ENCODE results near the gene EFCAB6.

EFCAB6 gene

DNA sequence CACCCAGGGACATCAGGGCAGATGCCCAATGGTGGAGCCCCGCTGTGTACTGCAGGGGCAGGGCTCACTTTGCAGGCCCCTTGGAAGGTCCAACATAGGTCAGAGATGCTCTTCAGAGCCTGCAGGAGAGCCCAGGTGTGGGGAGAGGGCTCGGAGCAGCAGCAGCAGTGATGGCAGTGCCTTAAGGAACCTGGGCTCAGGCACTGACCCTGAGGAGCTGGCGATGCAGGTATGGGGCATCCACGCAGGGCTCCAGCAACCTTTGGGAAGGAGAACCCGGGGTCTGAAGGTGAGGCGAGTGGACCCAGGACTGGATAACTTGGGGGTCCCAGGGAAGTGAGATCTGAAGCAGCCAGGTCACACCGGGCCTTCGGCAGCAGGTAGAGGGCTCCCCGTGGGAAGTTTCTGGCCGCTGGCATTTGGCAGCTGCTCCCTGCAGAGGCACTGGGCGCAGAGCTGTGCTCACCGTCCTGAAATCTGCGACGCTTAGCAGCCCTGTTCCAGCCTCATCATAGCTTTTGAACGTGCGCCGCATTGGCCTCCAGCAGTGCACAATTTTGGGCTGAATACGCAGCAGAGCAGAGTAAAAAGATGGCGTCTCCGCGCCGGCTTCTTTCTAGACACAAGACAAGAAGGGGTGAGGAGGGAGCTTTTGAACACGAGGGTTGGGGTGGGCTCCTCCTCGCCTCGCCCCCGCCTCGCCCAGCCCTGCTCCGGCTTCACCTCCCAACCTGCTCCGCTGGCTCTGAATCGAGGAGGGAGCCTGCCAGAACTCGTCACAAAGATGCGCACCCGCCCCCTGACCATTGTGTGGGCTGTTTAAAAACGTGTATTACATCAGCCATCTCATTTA, 281.5 kb downstream of the EFCAB6 start:
- DNase-seq (ENCODE audit: low spot score), result no peak

DNA sequence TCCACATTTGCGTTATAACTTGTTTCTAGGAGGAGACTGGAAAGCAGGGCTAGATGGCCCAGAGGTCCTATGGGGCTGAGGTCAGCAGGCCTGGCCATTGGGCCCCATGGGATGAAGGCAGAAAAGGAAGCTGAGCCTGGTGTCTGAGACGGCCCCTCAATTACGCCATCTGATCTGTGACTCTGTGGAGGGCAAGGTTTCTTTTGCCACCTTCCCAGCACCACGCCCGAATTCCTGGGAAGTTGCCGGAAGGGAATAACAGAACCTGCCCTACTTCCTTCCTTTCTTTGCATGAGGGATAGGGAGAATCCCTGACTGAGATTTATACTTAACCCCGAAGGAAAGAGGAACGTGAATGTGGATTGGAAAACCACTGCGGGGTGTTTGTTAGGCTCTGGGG, 282.2 kb downstream of the EFCAB6 start:
- no peak for DNase-seq (ENCODE audit: low spot score)

DNA sequence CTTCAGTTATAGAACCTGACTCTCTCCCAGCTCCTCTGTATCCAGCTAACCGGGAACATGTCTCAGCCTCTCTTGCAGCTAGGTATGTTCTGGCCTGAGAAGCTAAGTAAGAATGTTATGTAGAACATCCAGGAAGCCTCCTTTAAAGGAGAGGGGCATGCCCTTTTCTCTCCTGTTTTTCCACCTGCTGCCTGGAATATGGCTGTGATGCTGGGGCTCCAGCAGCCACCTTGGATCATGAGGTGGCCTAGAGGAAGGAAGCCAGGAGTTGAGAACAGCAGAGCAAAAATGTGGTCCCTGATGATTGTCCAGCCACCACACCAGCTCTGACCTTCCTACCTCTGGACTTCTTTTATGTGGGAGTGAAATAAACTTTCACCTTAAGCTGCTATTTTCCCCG, 282.6 kb downstream of the EFCAB6 start:
- no peak for DNase-seq (ENCODE audit: low spot score)

GRCh38 chr22:43528601-43529360, 283.3 kb downstream of the EFCAB6 start:
- no peak for DNase-seq (ENCODE audit: low spot score)

GRCh38 chr22:43526946-43527345, 285.2 kb downstream of the EFCAB6 start:
- DNase-seq (ENCODE audit: low spot score), result no peak

- DNase-seq (ENCODE audit: low spot score), result no peak
Measured at GRCh38 chr22:43526117-43526655, 285.9 kb downstream of the EFCAB6 start.

GRCh38 chr22:43521716-43522115, 290.4 kb downstream of the EFCAB6 start:
- DNase-seq (ENCODE audit: low spot score), result no peak

DNA sequence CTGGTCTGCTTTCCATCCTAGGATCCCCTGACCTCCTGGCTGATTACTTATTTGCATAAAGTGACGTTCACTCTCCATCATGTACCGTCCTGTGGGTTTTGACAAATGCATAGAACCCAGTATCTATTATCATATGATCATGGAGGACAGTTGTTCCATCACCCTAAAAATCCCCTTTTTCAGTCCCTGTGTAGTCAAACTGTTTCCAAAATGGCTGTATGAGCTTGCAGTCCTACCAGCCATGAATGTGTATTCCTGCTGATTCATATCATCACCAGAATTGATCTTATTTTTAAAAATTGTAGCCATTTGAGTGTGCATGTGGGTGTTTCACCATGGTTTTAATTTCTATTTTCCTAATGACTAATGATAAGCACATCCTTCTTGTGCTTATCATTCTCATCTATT, 291.5 kb downstream of the EFCAB6 start:
- no peak for DNase-seq (ENCODE audit: low spot score)

DNA sequence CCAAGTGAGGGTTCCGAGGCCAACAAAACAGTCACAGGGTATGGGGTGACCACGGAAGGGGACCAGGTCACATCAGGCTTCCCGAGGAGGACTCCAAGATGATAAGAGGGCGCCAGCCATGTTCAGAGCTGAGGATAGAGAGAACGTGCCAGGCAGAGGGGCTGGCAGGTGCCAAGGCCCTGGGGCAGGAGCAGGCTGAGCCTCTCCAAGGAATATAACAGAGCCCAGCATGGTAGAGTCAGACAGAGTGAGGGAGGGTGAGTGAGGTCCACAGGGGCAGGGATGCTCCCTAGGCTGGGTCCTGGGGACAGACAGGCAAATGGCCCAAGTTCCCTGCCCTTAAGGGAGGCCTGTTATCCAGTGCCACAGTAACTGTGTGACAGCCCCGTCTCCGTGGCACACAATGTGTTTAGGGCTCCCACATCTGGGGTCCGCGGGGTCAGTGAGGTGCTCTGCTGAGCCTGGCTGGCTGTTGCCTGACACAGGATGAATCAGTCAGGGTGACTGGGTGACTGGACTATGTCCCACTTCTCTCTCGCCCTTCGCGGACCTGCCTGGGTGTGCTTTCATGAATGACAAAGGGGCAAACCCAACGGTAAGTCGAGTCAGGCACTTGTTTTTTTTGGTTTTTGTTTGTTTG, 295.0 kb downstream of the EFCAB6 start:
- no peak for DNase-seq (ENCODE audit: low spot score)

DNA sequence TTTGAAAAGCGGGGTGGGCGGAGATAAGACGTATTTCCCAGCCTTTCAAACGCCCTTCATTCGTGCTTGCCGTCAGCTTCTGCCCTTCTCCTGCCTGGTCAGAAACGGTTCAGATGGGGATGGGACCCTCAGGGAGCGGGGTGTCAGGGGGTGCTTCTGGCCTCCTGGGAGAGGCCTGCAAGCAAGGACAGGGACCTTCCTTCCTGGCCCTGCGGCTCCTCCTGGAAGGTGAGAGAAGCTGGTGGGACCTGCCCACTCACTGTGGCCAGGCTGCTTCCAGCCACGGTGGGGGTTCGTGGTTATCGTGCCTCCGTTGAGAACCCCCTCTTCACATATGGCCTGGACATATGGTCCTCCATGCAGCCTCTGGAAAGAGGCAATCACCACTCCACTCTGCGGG, 295.7 kb downstream of the EFCAB6 start:
- no peak for DNase-seq (ENCODE audit: low spot score)

DNA sequence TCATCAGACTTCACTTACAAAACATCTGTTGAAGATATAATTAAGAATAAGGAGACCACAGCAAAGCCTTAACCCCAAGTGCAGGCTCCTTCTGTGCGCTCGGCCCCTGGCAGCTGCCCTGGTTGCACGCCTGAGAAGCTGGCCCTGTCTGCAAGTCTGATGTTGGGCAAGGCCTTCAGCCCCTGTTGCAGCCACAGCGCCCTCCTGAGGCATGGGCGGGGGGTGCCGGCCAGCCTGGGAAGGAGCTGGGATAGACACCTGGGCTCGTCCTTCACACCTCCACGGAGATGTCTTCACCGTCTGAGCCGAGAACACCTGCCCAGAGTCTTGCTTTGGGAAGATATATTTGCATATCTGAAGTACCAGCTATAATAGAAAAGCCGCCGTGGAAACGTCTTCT, 296.2 kb downstream of the EFCAB6 start:
- DNase-seq (ENCODE audit: low spot score), result no peak

DNA sequence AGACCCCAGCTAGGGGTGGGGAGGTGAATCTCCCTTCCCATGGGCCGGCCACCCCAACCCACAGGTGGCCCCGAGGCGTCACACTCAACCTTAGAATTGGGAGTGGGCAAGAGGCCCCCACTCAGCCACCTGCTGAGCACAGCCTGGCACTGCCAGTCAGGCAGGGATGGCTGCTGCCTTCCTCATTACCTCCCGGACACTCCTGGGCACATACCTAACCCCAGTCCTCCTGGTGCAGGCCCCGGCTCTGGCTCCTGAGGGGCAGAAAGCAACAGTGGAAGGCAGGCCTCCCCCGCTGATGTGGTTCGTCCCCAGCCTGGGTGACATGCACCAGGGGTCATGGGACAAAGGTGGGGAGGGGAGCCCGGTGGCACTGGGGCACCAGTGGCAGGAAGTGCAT, 296.7 kb downstream of the EFCAB6 start:
- no peak for DNase-seq (ENCODE audit: low spot score)

- DNase-seq (ENCODE audit: low spot score), result no peak
Measured at GRCh38 chr22:43514476-43515157, 297.5 kb downstream of the EFCAB6 start.

- no peak for DNase-seq (ENCODE audit: low spot score)
Measured at GRCh38 chr22:43512279-43512678, 299.8 kb downstream of the EFCAB6 start.

DNA sequence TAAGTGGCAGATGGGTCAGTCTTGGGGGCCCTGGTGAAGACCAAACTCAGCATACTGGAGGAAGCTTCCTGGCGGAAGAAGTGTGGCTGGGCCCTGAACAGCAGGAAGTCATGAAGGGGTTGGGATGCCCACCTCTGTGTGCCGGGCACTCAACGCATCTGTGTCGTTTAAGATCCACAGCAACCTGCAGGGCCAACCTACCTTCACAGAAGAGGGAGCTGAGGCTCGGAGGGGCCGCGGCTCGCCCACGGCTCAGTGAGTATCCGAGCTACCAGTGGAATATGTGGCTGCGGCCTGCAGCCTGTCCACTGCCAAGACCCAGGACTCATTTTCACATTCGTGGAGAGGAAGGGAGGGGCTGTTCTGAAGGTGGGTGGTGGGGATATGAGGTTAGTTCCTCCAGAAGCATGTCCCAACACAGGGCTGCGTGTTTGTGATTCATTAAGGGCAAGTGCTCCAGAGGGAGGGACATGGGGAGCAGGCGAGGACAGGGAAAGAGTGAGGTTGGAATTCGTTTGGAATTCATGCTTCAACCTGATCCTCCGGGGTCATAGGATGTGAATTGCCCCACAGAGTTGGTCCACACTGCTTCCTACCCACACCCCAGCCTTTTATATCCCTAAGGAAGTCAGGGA, 300.7 kb downstream of the EFCAB6 start:
- DNase-seq (ENCODE audit: low spot score), result no peak

- DNase-seq (ENCODE audit: low spot score), result no peak
Measured at GRCh38 chr22:43510281-43511070, 301.6 kb downstream of the EFCAB6 start.

GRCh38 chr22:43509337-43509736, 302.8 kb downstream of the EFCAB6 start:
- no peak for DNase-seq (ENCODE audit: low spot score)

GRCh38 chr22:43508489-43508888, 303.6 kb downstream of the EFCAB6 start:
- DNase-seq (ENCODE audit: low spot score), result no peak

DNA sequence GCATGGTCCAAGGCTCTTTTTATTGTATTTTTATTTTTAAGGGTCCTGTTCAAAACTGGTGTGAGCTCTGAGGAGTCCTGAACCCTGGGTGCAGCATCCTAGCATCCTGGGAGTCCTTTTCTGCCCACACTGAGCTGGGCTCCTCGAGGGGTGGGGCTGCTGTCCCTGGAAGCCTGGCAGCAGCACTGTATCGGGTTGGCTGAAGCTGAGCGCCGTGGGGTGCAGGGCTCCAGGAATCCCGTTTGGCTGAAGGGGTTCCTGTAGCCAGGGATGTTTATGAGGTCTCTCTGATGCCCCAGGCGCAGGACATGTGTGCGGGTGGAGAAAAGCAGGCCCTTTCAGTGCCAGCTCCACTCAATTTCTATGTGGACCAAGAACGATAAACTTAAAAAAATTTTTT, 304.9 kb downstream of the EFCAB6 start:
- DNase-seq (ENCODE audit: low spot score), result no peak

DNA sequence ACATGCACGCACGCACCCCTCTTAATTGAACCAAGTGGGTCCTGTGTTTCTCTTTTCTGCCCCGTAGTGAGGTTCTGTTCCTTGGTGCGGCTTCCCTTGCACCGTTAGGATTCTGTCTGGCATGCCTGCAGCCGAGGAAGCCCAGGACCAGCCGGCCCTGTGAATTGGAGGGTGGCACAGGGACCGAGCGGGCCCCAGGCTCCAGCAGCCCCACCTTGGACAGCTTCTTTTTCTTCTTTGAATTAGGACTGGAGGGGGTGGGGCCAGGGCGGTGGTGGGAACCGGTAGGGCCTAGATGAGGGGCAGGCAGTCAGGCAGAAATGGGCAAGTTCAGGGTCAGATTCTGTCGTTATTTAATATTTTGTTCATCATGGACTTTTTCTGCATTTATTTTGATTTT, 305.6 kb downstream of the EFCAB6 start:
- DNase-seq (ENCODE audit: low spot score), result no peak

DNA sequence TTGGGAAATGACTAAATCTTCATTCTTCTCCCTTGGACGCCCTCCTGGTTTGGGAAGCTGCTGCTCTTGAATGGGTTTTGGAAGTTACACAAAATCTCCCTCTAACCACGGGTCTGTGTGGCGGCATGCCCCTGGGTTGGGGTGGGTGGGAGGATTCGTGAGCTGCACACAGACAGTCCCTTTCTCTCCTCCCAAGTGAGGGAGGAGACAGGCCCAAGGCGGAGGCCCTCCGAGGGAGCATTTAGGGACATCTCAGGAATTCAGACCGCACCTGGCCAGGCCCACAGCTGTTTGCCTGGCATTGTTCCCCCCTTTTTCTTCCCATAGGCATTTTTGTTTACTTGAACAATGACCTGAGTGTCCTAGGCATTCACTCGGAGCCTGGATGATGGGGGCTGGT, 306.2 kb downstream of the EFCAB6 start:
- no peak for DNase-seq (ENCODE audit: low spot score)
